A549 (cell line): Measurements from ENCODE around the gene DAGLA.

Source experiments
- CHD2 ChIP-seq: fragments of 150-350 bp; IDR thresholded peaks from 2 replicates; pipeline ENCODE4 v1.6.1; 2014; ENCODE audit warnings: low read length; ENCODE audit not compliant: partially characterized antibody
- CTCF ChIP-seq: fragments of >200 bp; sonication (Bioruptor Twin); formaldehyde crosslinking; IDR thresholded peaks from 3 replicates; pipeline ENCODE4 v1.5.1; 2016
- JUN ChIP-seq, 2 experiments: fragments of >200 bp; sonication (Bioruptor Twin); formaldehyde crosslinking; IDR thresholded peaks; 2 replicates in 1 of 2; 3 replicates in 1 of 2; pipeline ENCODE4 v1.6.1; 2016 to 2017
- MAX ChIP-seq: IDR thresholded peaks from 2 replicates; pipeline ENCODE4 v1.6.1; 2012
- PHF8 ChIP-seq: fragments of 200-600 bp; sonication (generic); IDR thresholded peaks from 2 replicates; pipeline ENCODE4 v1.6.1; 2016; ENCODE audit warnings: low read depth, mild to moderate bottlenecking, antibody characterized with exemption, moderate library complexity, borderline replicate concordance

GRCh38 chr11:61739966-61740365, 59.8 kb downstream of the DAGLA start:
- TF ChIP-seq CHD2 (no peak), JUN (IDR thresholded peaks at IDR 0.05) (no peak), MAX (no peak), CTCF (no peak), PHF8 (no peak)
